Smooth muscle cell (in vitro differentiated cells): ENCODE data around the gene PRSS21. TPM values are rescaled to one million over a fixed set of nuclear protein-coding genes. Genes with fewer than 3 reads are reported as not detected.

ENCODE experiments used
- DNase-seq: peaks from one replicate; lab custom pipeline; 2025; ENCODE audit not compliant: unreplicated experiment; lab: John Stamatoyannopoulos, UW
- H2AFZ ChIP-seq: fragments of 200-600 bp; sonication (generic); 2 replicates; pipeline ENCODE4 v1.6.0; 2016; ENCODE audit warnings: antibody characterized with exemption, low read depth, mild to moderate bottlenecking
- H3F3A ChIP-seq: fragments of 200-600 bp; sonication (generic); 2 replicates; pipeline ENCODE4 v1.6.0; 2017; ENCODE audit warnings: antibody characterized with exemption, low read depth
- H3K27ac ChIP-seq: fragments of 200-600 bp; sonication (generic); 2 replicates; pipeline ENCODE4 v1.5.1; 2016; ENCODE audit warnings: low read depth, mild to moderate bottlenecking
- H3K27me3 ChIP-seq: fragments of 200-600 bp; sonication (generic); 2 replicates; pipeline ENCODE4 v1.6.1; 2016; ENCODE audit warnings: low read depth, mild to moderate bottlenecking
- H3K36me3 ChIP-seq: fragments of 200-600 bp; sonication (generic); 2 replicates; pipeline ENCODE4 v1.5.1; 2016; ENCODE audit warnings: low read depth
- H3K4me1 ChIP-seq: fragments of 200-600 bp; sonication (generic); 2 replicates; pipeline ENCODE4 v1.5.1; 2016; ENCODE audit warnings: low read depth
- H3K4me2 ChIP-seq: fragments of 200-600 bp; sonication (generic); 2 replicates; pipeline ENCODE4 v1.6.0; 2016; ENCODE audit warnings: mild to moderate bottlenecking
- H3K4me3 ChIP-seq: fragments of 200-600 bp; sonication (generic); 2 replicates; pipeline ENCODE4 v1.5.1; 2016; ENCODE audit warnings: mild to moderate bottlenecking
- H3K79me2 ChIP-seq: fragments of 200-600 bp; sonication (generic); 2 replicates; pipeline ENCODE4 v1.6.0; 2016; ENCODE audit warnings: low read depth, mild to moderate bottlenecking
- H3K9ac ChIP-seq: fragments of 200-600 bp; sonication (generic); 2 replicates; pipeline ENCODE4 v1.6.0; 2016; ENCODE audit warnings: low read depth
- H3K9me3 ChIP-seq: fragments of 200-600 bp; sonication (generic); replicated peaks from 2 replicates; pipeline ENCODE4 v1.5.1; 2016; ENCODE audit warnings: low read depth
- H4K20me1 ChIP-seq: fragments of 200-600 bp; sonication (generic); 2 replicates; pipeline ENCODE4 v1.6.0; 2016; ENCODE audit warnings: low read depth
- CTCF ChIP-seq: fragments of 200-600 bp; sonication (generic); IDR thresholded peaks from 2 replicates; pipeline ENCODE4 v1.5.1; 2017; ENCODE audit warnings: borderline replicate concordance, mild to moderate bottlenecking, antibody characterized with exemption; ENCODE audit not compliant: insufficient read depth, poor library complexity, severe bottlenecking
- WGBS: methylation state at CpG from one replicate; pipeline ENCODE4 v1.1.7; 2016; ENCODE audit warnings: low lambda C conversion rate; 5-methylcytosine and 5-hydroxymethylcytosine counted together
- polyA plus RNA-seq: library from polyadenylated mRNA; unstranded; fragments of >200 nt; fragmentation: Nextera tagmentation; extraction: Ambion mirVana; gene quantifications from 2 replicates; pipeline ENCODE4 v1.2.1, GENCODE V29; 2016
- total RNA-seq: library from RNA; depleted of rRNA; stranded (reverse); fragments of >200 nt; gene quantifications from 2 replicates; pipeline ENCODE4 v1.2.3, GENCODE V29; 2014

PRSS21 gene
- total and polyA plus RNA-seq, 2 experiments from 2014 or later: not detected

- no peaks in the 10 kb centered on the region for H3F3A ChIP-seq
- WGBS: 88% methylated on average over 16 of the region's 16 CpGs
- H3K36me3 ChIP-seq: no peaks in the 10 kb centered on the region
- H3K4me1 ChIP-seq: no peaks in the 10 kb centered on the region
- H3K79me2 ChIP-seq: no peaks in the 10 kb centered on the region
- no peak overlapping the region for H3K4me3 ChIP-seq
- no peak for TF ChIP-seq CTCF
- no peak for DNase-seq
- H2AFZ ChIP-seq: no peak overlapping the region
- H3K27ac ChIP-seq: no peak overlapping the region
- H4K20me1 ChIP-seq: no peaks in the 10 kb centered on the region
- H3K4me2 ChIP-seq: no peak overlapping the region
- H3K9me3 ChIP-seq: no peaks in the 10 kb centered on the region
- no peaks in the 10 kb centered on the region for H3K27me3 ChIP-seq
- H3K9ac ChIP-seq: no peak overlapping the region
These were observed 32.1 kb downstream of the PRSS21 start for GRCh38 chr16:2848933-2849725.

GRCh38 chr16:2852003-2852730, 35.1 kb downstream of the PRSS21 start:
- Histone ChIP-seq H3K4me3 (no peak overlapping the region), H3K79me2 (no peaks in the 10 kb centered on the region), H3K4me1 (no peaks in the 10 kb centered on the region), H3K9me3 (no peaks in the 10 kb centered on the region), H3K9ac (no peak overlapping the region), H3F3A (no peaks in the 10 kb centered on the region), H3K36me3 (no peaks in the 10 kb centered on the region), H4K20me1 (no peaks in the 10 kb centered on the region), H3K27ac (no peak overlapping the region), H3K4me2 (no peak overlapping the region), H2AFZ (no peak overlapping the region), H3K27me3 (no peaks in the 10 kb centered on the region)
- DNase-seq: no peak
- no peak for TF ChIP-seq CTCF
- WGBS: 94% methylated on average over 16 of the region's 16 CpGs

- H4K20me1 ChIP-seq: no peaks in the 10 kb centered on the region
- H3K4me2 ChIP-seq: no peak overlapping the region
- H3K4me1 ChIP-seq: no peaks in the 10 kb centered on the region
- H3F3A ChIP-seq: no peaks in the 10 kb centered on the region
- 92% methylated on average over 42 of the region's 56 CpGs for WGBS
- no peaks in the 10 kb centered on the region for H3K79me2 ChIP-seq
- H3K9me3 ChIP-seq: no peaks in the 10 kb centered on the region
- H3K4me3 ChIP-seq: no peak overlapping the region
- peaks cover 7% of the 10 kb centered on the region for H3K27me3 ChIP-seq
- H3K27ac ChIP-seq: no peak overlapping the region
- no peak for TF ChIP-seq CTCF
- H3K9ac ChIP-seq: no peak overlapping the region
- no peaks in the 10 kb centered on the region for H3K36me3 ChIP-seq
- DNase-seq: no peak
- H2AFZ ChIP-seq: no peak overlapping the region
These were observed 35.9 kb downstream of the PRSS21 start for GRCh38 chr16:2852731-2853507.
